PC-9 (cell line): ENCODE results near the gene NDUFA5. TPM values are rescaled to one million over a fixed set of nuclear protein-coding genes. Genes with fewer than 3 reads are reported as not detected.

ENCODE experiments used
- Bru-seq: library from RNA; stranded (reverse); fragments of 400-500 nt; gene quantifications from one replicate; lab custom pipeline; 2021; lab: Mats Ljungman, UMichigan
- BruChase-seq, 2 experiments: library from RNA; stranded (reverse); fragments of 400-500 nt; gene quantifications; one replicate each; lab custom pipeline; 2021; lab: Mats Ljungman, UMichigan
- BruUV-seq: library from RNA; stranded (reverse); fragments of 400-500 nt; replicated peaks from 2 replicates; lab custom pipeline; 2021; lab: Mats Ljungman, UMichigan
- CTCF ChIA-PET: fragments of 300-600 bp; sonication (Branson Sonifier 250); formaldehyde crosslinking; loops from one replicate; lab custom pipeline; 2022; ENCODE audit warnings: antibody characterized with exemption; lab: Charles Lee
- POLR2A ChIA-PET: fragments of 300-600 bp; sonication (Branson Sonifier 250); formaldehyde crosslinking; loops from one replicate; lab custom pipeline; 2022; ENCODE audit warnings: antibody characterized with exemption; ENCODE audit not compliant: unreplicated experiment; lab: Charles Lee
- DNase-seq, 2 experiments: peaks; one replicate each; pipeline versions ENCODE4 v3.0.0 to v3.0.0-alpha.2; 2015 to 2022; ENCODE audit warnings: mixed read lengths in 1 of 2
- H2AFZ ChIP-seq: fragments of 200-600 bp; sonication (generic); 2 replicates; pipeline ENCODE4 v1.8.1; 2017; ENCODE audit warnings: antibody characterized with exemption
- H3F3A ChIP-seq: fragments of 200-600 bp; sonication (generic); 2 replicates; pipeline ENCODE4 v1.8.1; 2017; ENCODE audit warnings: antibody characterized with exemption, mild to moderate bottlenecking, low read depth; ENCODE audit not compliant: insufficient read depth
- H3K27ac ChIP-seq: fragments of 200-600 bp; sonication (generic); 2 replicates; pipeline ENCODE4 v1.6.1; 2016; ENCODE audit warnings: mixed run types
- H3K27me3 ChIP-seq: fragments of 200-600 bp; sonication (generic); 2 replicates; pipeline ENCODE4 v1.6.1; 2016; ENCODE audit warnings: low read depth, mixed run types; ENCODE audit not compliant: insufficient read depth
- H3K36me3 ChIP-seq: fragments of 200-600 bp; sonication (generic); 2 replicates; pipeline ENCODE4 v1.6.1; 2016; ENCODE audit warnings: low read depth, mixed run types
- H3K4me1 ChIP-seq: fragments of 200-600 bp; sonication (generic); replicated peaks from 2 replicates; pipeline ENCODE4 v1.6.1; 2016; ENCODE audit warnings: mixed run types; ENCODE audit not compliant: insufficient read depth
- H3K4me2 ChIP-seq: fragments of 200-600 bp; sonication (generic); 2 replicates; pipeline ENCODE4 v1.6.1; 2017; ENCODE audit warnings: mixed run types
- H3K4me3 ChIP-seq: fragments of 200-600 bp; sonication (generic); 2 replicates; pipeline ENCODE4 v1.6.1; 2016; ENCODE audit warnings: mixed run types
- H3K79me2 ChIP-seq: fragments of 200-600 bp; sonication (generic); 2 replicates; pipeline ENCODE4 v1.6.1; 2017; ENCODE audit warnings: low read depth, mixed run types
- H3K9me2 ChIP-seq: fragments of 200-600 bp; sonication (generic); 2 replicates; pipeline ENCODE4 v1.8.1; 2017; ENCODE audit warnings: mild to moderate bottlenecking; ENCODE audit not compliant: insufficient read depth
- H3K9me3 ChIP-seq: fragments of 200-600 bp; sonication (generic); 2 replicates; pipeline ENCODE4 v1.8.1; 2016; ENCODE audit warnings: low read depth; ENCODE audit not compliant: insufficient read depth
- H4K20me1 ChIP-seq: fragments of 200-600 bp; sonication (generic); 2 replicates; pipeline ENCODE4 v1.8.1; 2017; ENCODE audit not compliant: insufficient read depth
- CTCF ChIP-seq: fragments of 200-600 bp; sonication (generic); conservative IDR thresholded peaks from 2 replicates; pipeline ENCODE4 v1.6.1; 2017; ENCODE audit warnings: mixed run types, antibody characterized with exemption, mild to moderate bottlenecking, moderate library complexity
- EZH2 ChIP-seq: fragments of 200-600 bp; sonication (generic); IDR thresholded peaks from 2 replicates; pipeline ENCODE4 v1.8.0; 2017; ENCODE audit warnings: antibody characterized with exemption, low read depth
- intact Hi-C: fragments of 100-400 bp; cut with micrococcal nuclease; formaldehyde crosslinking; loops from one replicate; pipeline ENCODE4 v1.10.0; 2022; ENCODE audit not compliant: unreplicated experiment
- long read RNA-seq: library from polyadenylated mRNA; stranded (forward); transcript quantifications from one replicate; pipeline ENCODE4 v2.0.0, GENCODE V29; 2022
- total RNA-seq: library from RNA; stranded (reverse); gene quantifications from 2 replicates; pipeline ENCODE4 v1.2.3, GENCODE V29; 2021

The NDUFA5 gene
- total RNA-seq (57.0 and 75.9 TPM in 2 replicates), Bru-seq, nascent RNA (percentile 85 among the genes with signal in this experiment), BruChase-seq, experiment 1, labeled RNA remaining after a 2-hour chase (percentile 76 among the genes with signal in this experiment), BruChase-seq, experiment 2, labeled RNA remaining after a 6-hour chase (percentile 86 among the genes with signal in this experiment)
- long read RNA-seq, transcript NDUFA5-201 (5 exons, 1,901 nt) = major isoform, 227 of 267 reads
- long read RNA-seq, transcript NDUFA5-205 (6 exons, 687 nt) = minor isoform, 6 of 267 reads
- long read RNA-seq, transcript NDUFA5-202 (4 exons, 1,360 nt) = minor isoform, 12 of 267 reads
- long read RNA-seq, partial matches to known transcripts = 13 of 267 reads
- long read RNA-seq, other reads (novel, unspliced or antisense) = 8 of 267 reads

GRCh38 chr7:123557398-123558288 is at the start of gene NDUFA5:
Gene NDUFA5 (minus strand): TSS chr7:123557818. CDS start chr7:123557795, 23 bp downstream.
- DNase-seq = peak; percentile 91 to 98
- ChIA-PET POLR2A (interaction anchor here (0.5 to 0.7 kb wide), 5 partner anchors 23 to 754 kb away, joined by 3 to 20 read pairs (median 4); partner anchors contain the start of genes IQUB and WASL), CTCF (interaction anchor here (0.5 to 1.3 kb wide), 2 partner anchors 45 to 63 kb away, joined by 3 to 10 read pairs; no protein-coding TSS in a partner anchor)
- Histone ChIP-seq H4K20me1 (no peaks in the 10 kb centered on the region), H3K27me3 (no peaks in the 10 kb centered on the region), H3K27ac (peak within 1 kb of the TSS; percentile 31; the same call in 1 of the 2 replicates), H3K9me2 (peaks cover 8% of the 10 kb centered on the region; the same call in 1 of the 2 replicates), H2AFZ (peak within 1 kb of the TSS; percentile 99), H3F3A (no peaks in the 10 kb centered on the region), H3K9me3 (no peaks in the 10 kb centered on the region), H3K4me2 (peak within 1 kb of the TSS; percentile 82), H3K79me2 (peaks cover 12% of the 10 kb centered on the region; the same call in 1 of the 2 replicates), H3K36me3 (no peaks in the 10 kb centered on the region), H3K4me3 (peak within 1 kb of the TSS; percentile 82), H3K4me1 (peaks cover 10% of the 10 kb centered on the region; the same call in 1 of the 2 replicates)
- intact Hi-C loops = loop anchor here (1.0 kb wide), 1 partner anchor 23 kb away; the partner anchor contains the start of gene IQUB
- no peak for TF ChIP-seq EZH2
- TF ChIP-seq CTCF = no peak
- no TSS peak for BruUV-seq

GRCh38 chr7:123604739-123605138 is 47.1 kb upstream of the NDUFA5 start:
- no peaks in the 10 kb centered on the region for H3K79me2 ChIP-seq
- CTCF ChIA-PET = no interaction called here
- no peaks in the 10 kb centered on the region for H3K36me3 ChIP-seq
- TF ChIP-seq EZH2 = no peak
- TF ChIP-seq CTCF = no peak
- intact Hi-C loops = no loop called here
- no peaks in the 10 kb centered on the region for H3F3A ChIP-seq
- no peak overlapping the region for H3K27ac ChIP-seq
- no peaks in the 10 kb centered on the region for H3K27me3 ChIP-seq
- no TSS peak for BruUV-seq
- no peaks in the 10 kb centered on the region; the same call in 1 of the 2 replicates for H3K9me2 ChIP-seq
- DNase-seq = no peak
- H3K4me1 ChIP-seq = no peaks in the 10 kb centered on the region
- POLR2A ChIA-PET = no interaction called here
- 0 out of 2 replicates have a peak overlapping the region, but pooled peaks have one; percentile 22 for H2AFZ ChIP-seq
- H3K4me2 ChIP-seq = no peak overlapping the region
- no peak overlapping the region for H3K4me3 ChIP-seq
- H4K20me1 ChIP-seq = no peaks in the 10 kb centered on the region
- no peaks in the 10 kb centered on the region for H3K9me3 ChIP-seq

DNA sequence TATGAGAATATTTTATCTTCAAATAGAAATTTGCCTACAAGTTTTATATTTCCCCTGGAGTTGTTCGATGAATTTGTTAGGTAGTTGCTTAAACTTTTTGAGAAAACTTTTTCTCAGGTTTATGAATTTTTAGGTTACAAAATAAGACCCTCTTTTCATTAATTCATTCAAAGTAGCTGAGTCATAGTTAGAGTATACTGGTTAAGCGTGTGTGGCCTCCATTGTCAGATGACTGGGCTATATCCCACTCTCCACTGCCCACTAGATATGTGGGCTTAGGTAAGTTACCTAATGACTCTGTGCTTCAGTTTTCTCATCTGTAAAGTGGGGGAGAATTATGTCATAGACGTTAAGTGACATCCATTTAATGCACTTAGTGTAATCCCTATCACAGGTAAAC is 45.0 kb upstream of the NDUFA5 start:
- H3K4me2 ChIP-seq = no peak overlapping the region
- H3F3A ChIP-seq = no peaks in the 10 kb centered on the region
- ChIA-PET POLR2A (no interaction called here), CTCF (no interaction called here)
- no peaks in the 10 kb centered on the region for H4K20me1 ChIP-seq
- H3K4me1 ChIP-seq = no peaks in the 10 kb centered on the region
- H3K27ac ChIP-seq = no peak overlapping the region
- no peaks in the 10 kb centered on the region; the same call in 1 of the 2 replicates for H3K9me2 ChIP-seq
- no peak for TF ChIP-seq CTCF
- TF ChIP-seq EZH2 = no peak
- H3K27me3 ChIP-seq = no peaks in the 10 kb centered on the region
- H3K4me3 ChIP-seq = no peak overlapping the region
- intact Hi-C loops = no loop called here
- no peaks in the 10 kb centered on the region for H3K36me3 ChIP-seq
- H2AFZ ChIP-seq = no peak overlapping the region
- DNase-seq = no peak
- H3K79me2 ChIP-seq = no peaks in the 10 kb centered on the region
- no TSS peak for BruUV-seq
- H3K9me3 ChIP-seq = no peaks in the 10 kb centered on the region
